Hematopoietic multipotent progenitor cell treated with erythropoietin and hydrocortisone succinate and interleukin-3 and kit ligand, for 4 days (in vitro differentiated cells): ENCODE results near the gene IFI27.

Experiments
- DNase-seq: peaks from one replicate; pipeline ENCODE4 v3.0.0-alpha.2; 2015

IFI27 gene

GRCh38 chr14:94161058-94161457 is 50.5 kb downstream of the IFI27 start:
- no peak for DNase-seq

- DNase-seq = peak; percentile 49
Measured at GRCh38 chr14:94161981-94162380, 51.4 kb downstream of the IFI27 start.

GRCh38 chr14:94162466-94162865 is 51.9 kb downstream of the IFI27 start:
- DNase-seq = no peak

- DNase-seq = peak; percentile 29
Measured at GRCh38 chr14:94163796-94164195, 53.3 kb downstream of the IFI27 start.

GRCh38 chr14:94164685-94165431 is 54.3 kb downstream of the IFI27 start:
- no peak for DNase-seq

- DNase-seq = no peak
Measured at GRCh38 chr14:94165744-94166143, 55.2 kb downstream of the IFI27 start.
